ENCODE measurements around the gene VENTX. TPM values are rescaled to one million over a fixed set of nuclear protein-coding genes. Genes with fewer than 3 reads are reported as not detected.

VENTX gene
- total RNA-seq, 1 donor from 2014 or later: 0.05 TPM

GRCh38 chr10:133271521-133272300, 34.1 kb downstream of the VENTX start:
- no peak for DNase-seq (ENCODE audit: low read depth)

GRCh38 chr10:133272301-133272963, 34.8 kb downstream of the VENTX start:
- DNase-seq (ENCODE audit: low read depth): no peak

- DNase-seq (ENCODE audit: low read depth): no peak
Observed at GRCh38 chr10:133272964-133273420, 35.3 kb downstream of the VENTX start.

- DNase-seq (ENCODE audit: low read depth): no peak
Observed at GRCh38 chr10:133273534-133274143, 36.0 kb downstream of the VENTX start.

GRCh38 chr10:133274751-133275683, 37.4 kb downstream of the VENTX start:
- DNase-seq (ENCODE audit: low read depth): peak; percentile 44

- no peak for DNase-seq (ENCODE audit: low read depth)
Observed at GRCh38 chr10:133275684-133276092, 38.0 kb downstream of the VENTX start.

GRCh38 chr10:133276100-133276434, 38.4 kb downstream of the VENTX start:
- DNase-seq (ENCODE audit: low read depth): no peak

- no peak for DNase-seq (ENCODE audit: low read depth)
Observed at GRCh38 chr10:133276435-133277201, 39.0 kb downstream of the VENTX start, which contains the start of gene ADAM8. Gene ADAM8 (minus strand): TSS chr10:133276868. CDS start chr10:133276817, 51 bp downstream.

- no peak for DNase-seq (ENCODE audit: low read depth)
Observed at GRCh38 chr10:133277277-133277992, 39.8 kb downstream of the VENTX start.

- DNase-seq (ENCODE audit: low read depth): no peak
Observed at GRCh38 chr10:133277993-133278576, 40.4 kb downstream of the VENTX start.

GRCh38 chr10:133278577-133279265, 41.1 kb downstream of the VENTX start:
- peak; percentile 24 for DNase-seq (ENCODE audit: low read depth)

GRCh38 chr10:133279326-133280226, 41.9 kb downstream of the VENTX start:
- DNase-seq (ENCODE audit: low read depth): no peak

- DNase-seq (ENCODE audit: low read depth): no peak
Observed at GRCh38 chr10:133280391-133281059, 42.9 kb downstream of the VENTX start.

- no peak for DNase-seq (ENCODE audit: low read depth)
Observed at GRCh38 chr10:133281084-133281483, 43.4 kb downstream of the VENTX start.

GRCh38 chr10:133281628-133282372, 44.1 kb downstream of the VENTX start:
- no peak for DNase-seq (ENCODE audit: low read depth)

- DNase-seq (ENCODE audit: low read depth): no peak
Observed at GRCh38 chr10:133282846-133283390, 45.3 kb downstream of the VENTX start.
